ENCODE results near the gene SEC14L5. TPM values are rescaled to one million over a fixed set of nuclear protein-coding genes. Genes with fewer than 3 reads are reported as not detected.

The SEC14L5 gene
- total RNA-seq, 2 donors from 2014 or later, result 0.22 to 0.33 TPM

DNA sequence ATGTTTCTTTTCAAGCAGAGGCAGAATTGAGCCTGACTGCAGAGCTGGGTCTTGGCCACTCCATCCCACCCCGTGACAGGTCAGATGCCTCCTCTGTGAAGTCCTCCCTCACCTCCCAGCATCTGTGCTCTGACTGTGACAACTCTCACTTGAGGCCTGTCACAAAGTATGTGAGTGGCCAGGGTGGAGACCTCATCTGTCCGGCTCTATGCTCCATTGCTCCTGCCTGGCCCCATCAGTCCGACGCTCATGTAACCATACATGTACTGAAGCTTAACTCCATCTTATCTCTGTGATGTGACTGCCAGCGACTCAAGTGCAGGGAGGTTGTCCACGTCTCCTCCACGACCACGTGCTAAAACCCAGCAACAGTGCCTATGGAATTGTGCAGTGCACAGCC, 24.7 kb upstream of the SEC14L5 start:
- Mint-ChIP-seq H3K27ac (no peak overlapping the region), H3K9me3 (no peaks in the 10 kb centered on the region), H3K36me3 (ENCODE audit: low read depth) (peaks cover 19% of the 10 kb centered on the region), H3K27me3 (ENCODE audit: insufficient read depth) (no peaks in the 10 kb centered on the region), H3K4me3 (no peak overlapping the region), H3K4me1 (peaks cover 2% of the 10 kb centered on the region)
- Histone ChIP-seq H3K9ac (ENCODE audit: extremely low read depth, low read length, poor library complexity, severe bottlenecking) (no peak overlapping the region), H3K4me3 (ENCODE audit: low read length) (no peak overlapping the region), H3K27ac (ENCODE audit: low read depth, low read length) (no peak overlapping the region), H3K9me3 (ENCODE audit: control insufficient read depth, low read length) (no peaks in the 10 kb centered on the region), H3K4me1 (ENCODE audit: control insufficient read depth, insufficient read depth, low read length) (no peaks in the 10 kb centered on the region), H3K27me3 (ENCODE audit: control insufficient read depth, insufficient read depth, low read length, poor library complexity, severe bottlenecking) (no peaks in the 10 kb centered on the region), H3K36me3 (ENCODE audit: control insufficient read depth, insufficient read depth, low read length) (no peaks in the 10 kb centered on the region)
- 90 to 92% methylated on average over 8 of the region's 8 CpGs for WGBS, 2 experiments (ENCODE audit: insufficient coverage in 1 of 2, insufficient read length in 1 of 2)
- DNase-seq, result no peak
- TF ChIP-seq, protein P1, sequence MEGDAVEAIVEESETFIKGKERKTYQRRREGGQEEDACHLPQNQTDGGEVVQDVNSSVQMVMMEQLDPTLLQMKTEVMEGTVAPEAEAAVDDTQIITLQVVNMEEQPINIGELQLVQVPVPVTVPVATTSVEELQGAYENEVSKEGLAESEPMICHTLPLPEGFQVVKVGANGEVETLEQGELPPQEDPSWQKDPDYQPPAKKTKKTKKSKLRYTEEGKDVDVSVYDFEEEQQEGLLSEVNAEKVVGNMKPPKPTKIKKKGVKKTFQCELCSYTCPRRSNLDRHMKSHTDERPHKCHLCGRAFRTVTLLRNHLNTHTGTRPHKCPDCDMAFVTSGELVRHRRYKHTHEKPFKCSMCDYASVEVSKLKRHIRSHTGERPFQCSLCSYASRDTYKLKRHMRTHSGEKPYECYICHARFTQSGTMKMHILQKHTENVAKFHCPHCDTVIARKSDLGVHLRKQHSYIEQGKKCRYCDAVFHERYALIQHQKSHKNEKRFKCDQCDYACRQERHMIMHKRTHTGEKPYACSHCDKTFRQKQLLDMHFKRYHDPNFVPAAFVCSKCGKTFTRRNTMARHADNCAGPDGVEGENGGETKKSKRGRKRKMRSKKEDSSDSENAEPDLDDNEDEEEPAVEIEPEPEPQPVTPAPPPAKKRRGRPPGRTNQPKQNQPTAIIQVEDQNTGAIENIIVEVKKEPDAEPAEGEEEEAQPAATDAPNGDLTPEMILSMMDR (conservative IDR thresholded peaks at IDR 0.05), result no peak

DNA sequence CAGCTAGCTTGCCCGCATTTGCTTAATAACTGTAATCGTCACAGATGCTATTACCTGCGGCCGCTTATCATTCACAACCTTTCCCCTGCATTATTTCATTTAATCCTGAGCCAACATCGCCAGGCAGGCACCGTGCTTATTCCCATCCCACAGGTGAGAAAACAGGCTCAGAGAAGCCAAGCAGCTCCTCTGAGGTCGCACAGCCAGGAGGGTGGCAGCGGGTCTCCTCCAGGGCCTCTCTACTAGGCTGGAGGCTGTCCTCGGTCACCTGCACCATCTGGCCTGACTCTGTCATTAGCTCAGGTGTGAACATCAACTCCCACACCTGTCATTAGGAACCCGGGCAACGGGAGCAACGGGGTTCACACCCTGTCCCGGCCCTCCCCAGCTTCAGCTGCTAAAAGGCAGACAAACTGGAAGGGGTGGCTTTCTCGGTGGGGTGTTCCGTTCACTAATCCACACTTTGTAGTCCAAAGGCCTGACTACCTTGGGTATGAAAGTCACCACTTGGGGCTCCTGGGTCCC, 24.2 kb upstream of the SEC14L5 start:
- H3K27me3 Mint-ChIP-seq (ENCODE audit: insufficient read depth), result no peaks in the 10 kb centered on the region
- no peaks in the 10 kb centered on the region for H3K9me3 ChIP-seq (ENCODE audit: control insufficient read depth, low read length)
- DNase-seq, result peak; percentile 43
- no peak overlapping the region for H3K9ac ChIP-seq (ENCODE audit: extremely low read depth, low read length, poor library complexity, severe bottlenecking)
- no peaks in the 10 kb centered on the region for H3K27me3 ChIP-seq (ENCODE audit: control insufficient read depth, insufficient read depth, low read length, poor library complexity, severe bottlenecking)
- H3K27ac ChIP-seq (ENCODE audit: low read depth, low read length), result no peak overlapping the region
- no peak overlapping the region for H3K4me3 Mint-ChIP-seq
- H3K4me3 ChIP-seq (ENCODE audit: low read length), result no peak overlapping the region
- H3K4me1 ChIP-seq (ENCODE audit: control insufficient read depth, insufficient read depth, low read length), result no peaks in the 10 kb centered on the region
- no peaks in the 10 kb centered on the region for H3K36me3 ChIP-seq (ENCODE audit: control insufficient read depth, insufficient read depth, low read length)
- peaks cover 2% of the 10 kb centered on the region for H3K4me1 Mint-ChIP-seq
- peaks cover 17% of the 10 kb centered on the region for H3K36me3 Mint-ChIP-seq (ENCODE audit: low read depth)
- TF ChIP-seq, protein P1 (conservative IDR thresholded peaks at IDR 0.05), result no peak
- 93 to 94% methylated on average over 10 to 15 of the region's 15 CpGs for WGBS, 2 experiments (ENCODE audit: insufficient coverage in 1 of 2, insufficient read length in 1 of 2)
- H3K9me3 Mint-ChIP-seq, result no peaks in the 10 kb centered on the region
- no peak overlapping the region for H3K27ac Mint-ChIP-seq

DNA sequence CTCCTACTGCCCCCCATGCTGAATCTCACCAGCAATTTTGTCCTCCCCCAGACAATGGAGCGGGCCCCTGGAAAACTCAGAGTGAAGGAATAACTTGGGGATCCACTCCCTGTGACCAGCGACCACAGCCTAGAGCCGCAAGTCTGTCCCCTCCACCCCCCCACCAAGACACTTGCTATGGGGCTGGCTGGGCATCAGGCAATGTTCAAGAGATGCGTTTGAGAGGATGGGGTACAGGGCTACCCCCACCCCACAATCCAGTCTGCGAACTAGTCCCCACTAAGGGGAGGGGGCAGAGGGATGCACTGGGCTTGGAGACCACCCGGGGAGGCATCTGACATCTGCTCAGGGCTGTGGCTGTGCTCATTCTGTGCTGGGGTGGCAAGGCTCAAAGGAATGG, 23.5 kb upstream of the SEC14L5 start:
- Histone ChIP-seq H3K27me3 (ENCODE audit: control insufficient read depth, insufficient read depth, low read length, poor library complexity, severe bottlenecking) (no peaks in the 10 kb centered on the region), H3K9ac (ENCODE audit: extremely low read depth, low read length, poor library complexity, severe bottlenecking) (no peak overlapping the region), H3K4me1 (ENCODE audit: control insufficient read depth, insufficient read depth, low read length) (no peaks in the 10 kb centered on the region), H3K9me3 (ENCODE audit: control insufficient read depth, low read length) (no peaks in the 10 kb centered on the region), H3K4me3 (ENCODE audit: low read length) (no peak overlapping the region), H3K36me3 (ENCODE audit: control insufficient read depth, insufficient read depth, low read length) (no peaks in the 10 kb centered on the region), H3K27ac (ENCODE audit: low read depth, low read length) (no peak overlapping the region)
- peak; percentile 33 for DNase-seq
- Mint-ChIP-seq H3K9me3 (no peaks in the 10 kb centered on the region), H3K27me3 (ENCODE audit: insufficient read depth) (no peaks in the 10 kb centered on the region), H3K4me3 (peak overlapping the region; percentile 85), H3K36me3 (ENCODE audit: low read depth) (peaks cover 12% of the 10 kb centered on the region), H3K27ac (no peak overlapping the region), H3K4me1 (peaks cover 2% of the 10 kb centered on the region)
- TF ChIP-seq, protein P1 (conservative IDR thresholded peaks at IDR 0.05), result no peak
- WGBS, 2 experiments (ENCODE audit: insufficient coverage in 1 of 2, insufficient read length in 1 of 2), result 97% methylated on average over 6 of the region's 6 CpGs; no CpG with 5 or more reads in 1 of the 2 experiments
